ENCODE measurements around the gene HSD11B1. TPM values are rescaled to one million over a fixed set of nuclear protein-coding genes. Genes with fewer than 3 reads are reported as not detected.

Gene HSD11B1
- under 1 TPM in 1 of 2 experiments, not detected in 1; 0.33 TPM for total RNA-seq
- polyA plus RNA-seq (2013, experiment 1 of 2): 2.0 TPM
- polyA plus RNA-seq (2013, experiment 2 of 2): 1.7 TPM
- 0 to 29.5 (median 0.08) reads per million in 172 experiments for total RNA-seq

DNA sequence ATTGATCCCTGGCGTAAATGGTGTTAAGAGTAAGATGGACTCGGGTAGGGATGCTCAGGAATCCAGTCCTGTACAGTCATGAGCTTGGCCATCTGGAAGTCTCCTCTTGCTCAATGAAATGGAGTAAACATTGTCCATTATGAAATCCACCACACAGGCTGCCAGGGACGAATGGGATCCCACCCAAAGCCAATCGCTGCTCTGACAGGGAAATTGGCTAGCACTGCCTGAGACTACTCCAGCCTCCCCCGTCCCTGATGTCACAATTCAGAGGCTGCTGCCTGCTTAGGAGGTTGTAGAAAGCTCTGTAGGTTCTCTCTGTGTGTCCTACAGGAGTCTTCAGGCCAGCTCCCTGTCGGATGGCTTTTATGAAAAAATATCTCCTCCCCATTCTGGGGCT lies at the start of gene HSD11B1:
TSS of gene HSD11B1 (plus strand) at position 263 of the 400 bp plus-strand sequence. CDS start at position 360, 97 bp downstream.
- no peak within 1 kb of the TSS for H3K27ac ChIP-seq (ENCODE audit: low read depth in 1 of 2, low read length in 2 of 2)
- no peaks in the 10 kb centered on the region for H3K9me3 Mint-ChIP-seq
- ChIA-PET CTCF (no interaction called here), POLR2A (no interaction called here)
- no peak within 1 kb of the TSS for H3K27ac Mint-ChIP-seq
- H3K27me3 Mint-ChIP-seq: no peaks in the 10 kb centered on the region
- DNase-seq (no peak), ATAC-seq (ENCODE audit: poor library complexity) (no peak)
- TF ChIP-seq, protein P1, sequence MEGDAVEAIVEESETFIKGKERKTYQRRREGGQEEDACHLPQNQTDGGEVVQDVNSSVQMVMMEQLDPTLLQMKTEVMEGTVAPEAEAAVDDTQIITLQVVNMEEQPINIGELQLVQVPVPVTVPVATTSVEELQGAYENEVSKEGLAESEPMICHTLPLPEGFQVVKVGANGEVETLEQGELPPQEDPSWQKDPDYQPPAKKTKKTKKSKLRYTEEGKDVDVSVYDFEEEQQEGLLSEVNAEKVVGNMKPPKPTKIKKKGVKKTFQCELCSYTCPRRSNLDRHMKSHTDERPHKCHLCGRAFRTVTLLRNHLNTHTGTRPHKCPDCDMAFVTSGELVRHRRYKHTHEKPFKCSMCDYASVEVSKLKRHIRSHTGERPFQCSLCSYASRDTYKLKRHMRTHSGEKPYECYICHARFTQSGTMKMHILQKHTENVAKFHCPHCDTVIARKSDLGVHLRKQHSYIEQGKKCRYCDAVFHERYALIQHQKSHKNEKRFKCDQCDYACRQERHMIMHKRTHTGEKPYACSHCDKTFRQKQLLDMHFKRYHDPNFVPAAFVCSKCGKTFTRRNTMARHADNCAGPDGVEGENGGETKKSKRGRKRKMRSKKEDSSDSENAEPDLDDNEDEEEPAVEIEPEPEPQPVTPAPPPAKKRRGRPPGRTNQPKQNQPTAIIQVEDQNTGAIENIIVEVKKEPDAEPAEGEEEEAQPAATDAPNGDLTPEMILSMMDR (IDR thresholded peaks at IDR 0.05): no peak
- peaks cover 5% of the 10 kb centered on the region for H3K4me1 Mint-ChIP-seq (ENCODE audit: low read depth)
- H3K4me3 Mint-ChIP-seq: no peak within 1 kb of the TSS
- no peaks in the 10 kb centered on the region for H3K27me3 ChIP-seq (ENCODE audit: control insufficient read depth in 1 of 2, insufficient read depth in 2 of 2, low read length in 2 of 2)
- no peak within 1 kb of the TSS for H3K4me3 ChIP-seq (ENCODE audit: low read length)
- no peaks in the 10 kb centered on the region for H3K4me1 ChIP-seq (ENCODE audit: insufficient read depth, low read length)
- H3K36me3 Mint-ChIP-seq (ENCODE audit: low read depth): no peaks in the 10 kb centered on the region
- intact Hi-C loops (cut with DNase I, micrococcal nuclease): no loop called here
- no peaks in the 10 kb centered on the region for H3K36me3 ChIP-seq (ENCODE audit: insufficient read depth, low read length)
- no peaks in the 10 kb centered on the region for H3K9me3 ChIP-seq (ENCODE audit: control insufficient read depth in 1 of 2, insufficient read depth in 1 of 2, low read length in 2 of 2)

DNA sequence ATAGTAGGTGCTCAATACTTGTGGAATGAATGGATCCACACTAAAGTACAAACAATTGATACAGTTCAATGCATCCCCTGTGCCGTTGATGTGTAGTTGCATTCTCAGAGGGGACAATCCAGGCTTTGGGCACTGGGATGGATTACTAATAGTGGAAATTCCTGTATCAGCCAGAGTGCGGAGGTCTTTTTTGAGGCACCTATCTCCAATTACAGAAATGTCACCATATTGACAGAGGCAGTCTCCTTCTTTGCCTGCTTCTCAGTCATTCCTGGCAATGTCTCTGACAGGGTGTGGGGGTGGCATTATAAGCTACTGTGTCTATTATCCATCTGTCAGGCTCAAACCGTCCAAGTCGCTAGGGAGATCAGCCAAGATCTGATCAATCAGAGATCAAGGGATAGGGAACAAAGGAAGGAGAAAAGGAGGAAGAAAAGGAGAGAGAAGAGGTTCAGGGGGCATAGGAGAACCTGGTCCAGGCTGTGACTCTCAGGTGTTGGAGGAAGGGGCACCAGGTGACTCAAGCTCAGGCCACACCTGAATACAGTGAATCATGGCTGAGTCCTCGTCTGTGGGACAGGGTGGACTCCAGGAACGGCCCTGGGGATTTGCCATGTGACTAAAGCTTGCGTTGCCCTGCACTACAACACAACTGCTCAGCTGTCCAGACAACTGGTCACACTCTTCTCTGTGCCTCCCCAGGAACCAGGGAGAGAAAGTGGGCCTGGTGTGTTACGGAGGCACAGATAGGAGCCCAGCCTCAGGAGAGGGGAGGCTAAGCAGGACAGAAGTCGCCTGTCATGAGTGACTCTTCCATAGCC lies 49.0 kb upstream of the HSD11B1 start:
- H3K4me3 ChIP-seq (ENCODE audit: low read length): no peak overlapping the region
- no peak overlapping the region for H3K27ac Mint-ChIP-seq
- H3K27me3 Mint-ChIP-seq: no peaks in the 10 kb centered on the region
- no peaks in the 10 kb centered on the region for H3K36me3 Mint-ChIP-seq (ENCODE audit: low read depth)
- H3K4me3 Mint-ChIP-seq: no peak overlapping the region
- peaks cover 24% of the 10 kb centered on the region for H3K4me1 ChIP-seq (ENCODE audit: insufficient read depth, low read length)
- no peaks in the 10 kb centered on the region for H3K9me3 Mint-ChIP-seq
- TF ChIP-seq, protein P1 (IDR thresholded peaks at IDR 0.05): no peak
- no peak for ATAC-seq (ENCODE audit: poor library complexity)
- DNase-seq: no peak
- no peak overlapping the region for H3K27ac ChIP-seq (ENCODE audit: low read depth in 1 of 2, low read length in 2 of 2)
- H3K36me3 ChIP-seq (ENCODE audit: insufficient read depth, low read length): no peaks in the 10 kb centered on the region
- ChIA-PET POLR2A (no interaction called here), CTCF (no interaction called here)
- intact Hi-C loops (cut with DNase I, micrococcal nuclease): no loop called here
- H3K9me3 ChIP-seq (ENCODE audit: control insufficient read depth in 1 of 2, insufficient read depth in 1 of 2, low read length in 2 of 2): no peaks in the 10 kb centered on the region
- peaks cover 29% of the 10 kb centered on the region for H3K4me1 Mint-ChIP-seq (ENCODE audit: low read depth)
- no peaks in the 10 kb centered on the region for H3K27me3 ChIP-seq (ENCODE audit: control insufficient read depth in 1 of 2, insufficient read depth in 2 of 2, low read length in 2 of 2)

DNA sequence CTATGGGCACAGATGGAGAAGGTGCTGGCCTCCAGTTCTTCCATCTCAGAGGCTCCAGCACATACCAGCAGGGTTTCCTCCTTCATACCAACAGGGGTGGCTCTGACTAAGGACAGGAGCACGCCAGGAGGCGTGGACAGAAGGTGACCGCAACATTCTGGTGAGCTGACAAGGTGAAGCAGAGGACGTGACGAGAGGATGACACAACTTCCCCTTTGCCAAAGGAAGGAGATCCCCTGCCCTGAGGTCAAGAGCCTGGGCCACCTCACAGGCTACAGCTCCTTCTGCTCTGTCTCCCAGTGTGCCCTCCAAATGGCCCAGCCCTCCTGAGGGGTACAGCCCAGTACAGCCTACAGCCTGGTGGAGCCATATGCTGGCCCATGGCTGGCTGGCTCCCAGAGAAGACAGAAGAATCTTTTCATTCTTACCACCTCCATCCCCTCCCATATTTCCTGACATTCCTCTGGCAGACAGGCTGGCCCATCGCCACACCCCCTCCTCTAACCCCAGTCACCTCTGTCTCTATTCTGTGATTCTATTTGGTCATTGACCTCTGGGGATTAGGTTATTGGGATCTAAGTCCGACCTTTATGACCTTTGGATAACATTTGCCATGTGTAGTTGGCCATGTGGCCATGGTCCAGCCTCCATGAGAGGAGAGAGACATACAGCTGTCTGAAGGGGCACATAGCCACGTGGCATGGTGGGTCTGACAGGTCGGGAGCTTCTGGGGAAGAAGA lies 47.3 kb upstream of the HSD11B1 start:
- Histone ChIP-seq H3K27me3 (ENCODE audit: control insufficient read depth in 1 of 2, insufficient read depth in 2 of 2, low read length in 2 of 2) (no peaks in the 10 kb centered on the region), H3K4me3 (ENCODE audit: low read length) (no peak overlapping the region), H3K4me1 (ENCODE audit: insufficient read depth, low read length) (peaks cover 14% of the 10 kb centered on the region), H3K27ac (ENCODE audit: low read depth in 1 of 2, low read length in 2 of 2) (no peak overlapping the region), H3K36me3 (ENCODE audit: insufficient read depth, low read length) (no peaks in the 10 kb centered on the region), H3K9me3 (ENCODE audit: control insufficient read depth in 1 of 2, insufficient read depth in 1 of 2, low read length in 2 of 2) (no peaks in the 10 kb centered on the region)
- Mint-ChIP-seq H3K4me3 (no peak overlapping the region), H3K9me3 (no peaks in the 10 kb centered on the region), H3K36me3 (ENCODE audit: low read depth) (no peaks in the 10 kb centered on the region), H3K4me1 (ENCODE audit: low read depth) (peaks cover 16% of the 10 kb centered on the region), H3K27ac (no peak overlapping the region), H3K27me3 (no peaks in the 10 kb centered on the region)
- DNase-seq (peak in 3 of 14 experiments; percentile 22 to 82 (median 71)), ATAC-seq (ENCODE audit: poor library complexity) (no peak)
- POLR2A ChIA-PET: interaction anchor here (1.2 kb wide), 1 partner anchor 19 kb away, joined by 3 read pairs; no protein-coding TSS in a partner anchor
- CTCF ChIA-PET: no interaction called here
- TF ChIP-seq, protein P1 (IDR thresholded peaks at IDR 0.05): no peak
- intact Hi-C loops (cut with DNase I, micrococcal nuclease): no loop called here

Measured in CD4-positive, alpha-beta T cell (primary cell).